GM18867 (cell line): ENCODE measurements around the gene RPH3AL.
"Not testable (repeated sequence)": the region's sequence is repeated elsewhere in the genome, so short reads cannot be mapped to it uniquely, and the experiment has no call there.

Experiments used
- ATAC-seq: cut with Tn5 transposase; IDR thresholded peaks from one replicate; pipeline ENCODE4 v1.9.1; 2021; ENCODE audit warnings: mild to moderate bottlenecking, moderate library complexity; ENCODE audit not compliant: unreplicated experiment

The RPH3AL gene

DNA sequence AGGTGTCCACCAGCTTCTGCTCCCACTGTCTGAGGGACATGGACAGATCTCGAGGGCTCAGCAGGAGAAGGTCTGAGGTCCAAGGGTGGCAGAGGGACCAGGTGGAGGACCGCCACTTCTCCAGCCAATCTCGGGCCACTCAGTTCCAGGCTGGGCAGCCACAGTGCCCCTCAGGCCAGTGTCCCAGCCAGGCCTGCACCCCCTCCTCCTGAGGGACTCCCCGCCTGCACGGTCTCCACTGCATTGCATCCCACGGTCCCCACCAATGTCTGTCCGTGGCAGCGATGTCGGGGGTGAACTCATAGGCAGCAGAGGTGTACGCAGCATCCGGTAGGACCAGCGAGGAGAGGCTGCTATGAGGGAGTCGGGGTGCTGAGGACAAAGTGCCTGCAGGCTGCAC is 107.0 kb downstream of the RPH3AL start:
- ATAC-seq: no peak

DNA sequence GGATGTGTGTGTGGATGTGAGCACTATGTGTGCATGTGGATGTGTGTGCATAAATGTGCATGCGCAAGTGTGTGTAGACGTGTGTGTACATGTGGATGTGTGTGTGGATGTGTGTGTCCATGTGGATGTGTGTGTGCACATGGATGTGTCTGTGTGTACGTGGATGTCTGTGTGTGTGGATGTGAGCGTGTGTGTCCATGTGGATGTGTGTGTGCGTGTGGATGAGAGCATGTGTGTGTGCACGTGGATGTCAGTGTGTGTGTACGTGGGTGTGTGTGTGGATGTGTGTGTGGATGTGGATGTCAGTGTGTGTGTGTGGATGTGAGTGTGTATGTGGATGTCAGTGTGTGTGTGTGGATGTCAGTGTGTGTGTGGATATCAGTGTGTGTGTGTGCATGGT is 107.6 kb downstream of the RPH3AL start:
- no peak for ATAC-seq

DNA sequence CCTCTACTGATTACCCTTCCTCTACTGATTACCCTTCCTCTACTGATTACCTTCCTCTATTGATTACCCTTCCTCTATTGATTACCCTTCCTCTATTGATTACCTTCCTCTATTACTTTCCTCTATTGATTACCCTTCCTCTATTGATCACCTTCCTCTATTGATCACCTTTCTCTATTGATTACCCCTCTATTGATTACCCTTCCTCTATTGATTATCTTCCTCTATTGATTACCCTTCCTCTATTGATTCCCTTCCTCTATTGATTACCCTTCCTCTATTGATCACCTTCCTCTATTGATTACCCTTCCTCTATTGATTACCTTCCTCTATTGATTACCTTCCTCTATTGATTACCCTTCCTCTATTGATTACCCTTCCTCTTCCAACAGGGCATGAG is 108.7 kb downstream of the RPH3AL start:
- ATAC-seq: not testable (repeated sequence)

DNA sequence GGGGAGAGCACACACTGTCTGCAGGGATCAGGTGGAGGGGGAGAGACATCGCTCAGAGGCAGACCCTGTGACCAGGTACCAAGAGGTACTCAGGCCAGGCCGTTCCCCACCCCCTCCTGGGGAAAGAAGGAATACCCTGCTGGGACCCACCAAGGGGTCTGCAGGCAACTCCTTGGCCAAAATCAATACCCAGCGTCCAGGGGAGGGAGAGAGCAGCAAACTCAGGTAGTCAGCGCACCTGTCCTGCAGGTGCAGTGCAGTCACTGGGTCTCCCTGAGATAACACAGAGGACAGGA is 113.7 kb downstream of the RPH3AL start:
- no peak for ATAC-seq

DNA sequence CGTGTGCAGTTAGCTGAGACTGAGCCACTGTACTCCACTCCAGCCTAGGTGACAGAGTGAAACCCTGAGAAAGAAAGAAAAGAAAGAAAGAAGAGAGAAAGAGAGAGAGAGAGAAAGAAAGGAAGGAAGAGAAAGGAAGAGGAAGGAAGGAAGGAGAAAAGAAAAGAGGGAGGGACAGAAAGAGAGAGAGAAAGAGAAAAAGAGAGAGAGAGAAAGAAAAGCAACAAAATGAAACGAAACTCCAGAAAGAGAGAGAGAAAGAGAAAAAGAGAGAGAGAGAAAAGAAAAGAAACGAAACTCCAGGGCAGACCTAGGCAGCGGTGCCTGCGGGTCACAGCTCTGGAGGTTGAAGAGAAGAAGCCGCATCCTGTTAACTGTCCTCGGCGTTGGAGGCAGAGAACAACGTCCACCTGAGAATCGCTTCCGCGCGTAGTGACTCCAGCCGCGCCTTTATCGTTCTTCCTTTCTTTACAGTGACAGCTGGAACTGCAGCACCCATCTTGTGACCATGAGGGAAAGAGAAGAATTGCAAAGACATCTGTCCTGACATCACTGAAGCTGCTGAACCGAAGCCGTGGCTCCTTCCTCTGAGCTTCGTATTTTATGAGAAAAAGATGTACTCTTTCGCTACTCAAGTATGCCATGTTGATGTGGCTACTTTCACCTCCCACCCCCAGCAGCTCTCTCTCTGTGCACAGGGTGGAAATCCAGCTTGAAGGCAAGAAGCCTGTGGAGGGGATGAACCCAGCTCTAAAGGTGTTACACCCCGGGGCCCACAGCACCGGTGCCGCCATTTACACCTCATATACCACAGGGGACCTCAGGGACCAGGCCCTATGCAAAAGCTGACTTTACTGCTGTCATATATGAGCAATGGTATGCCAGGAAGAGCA is 114.3 kb downstream of the RPH3AL start:
- ATAC-seq: no peak

DNA sequence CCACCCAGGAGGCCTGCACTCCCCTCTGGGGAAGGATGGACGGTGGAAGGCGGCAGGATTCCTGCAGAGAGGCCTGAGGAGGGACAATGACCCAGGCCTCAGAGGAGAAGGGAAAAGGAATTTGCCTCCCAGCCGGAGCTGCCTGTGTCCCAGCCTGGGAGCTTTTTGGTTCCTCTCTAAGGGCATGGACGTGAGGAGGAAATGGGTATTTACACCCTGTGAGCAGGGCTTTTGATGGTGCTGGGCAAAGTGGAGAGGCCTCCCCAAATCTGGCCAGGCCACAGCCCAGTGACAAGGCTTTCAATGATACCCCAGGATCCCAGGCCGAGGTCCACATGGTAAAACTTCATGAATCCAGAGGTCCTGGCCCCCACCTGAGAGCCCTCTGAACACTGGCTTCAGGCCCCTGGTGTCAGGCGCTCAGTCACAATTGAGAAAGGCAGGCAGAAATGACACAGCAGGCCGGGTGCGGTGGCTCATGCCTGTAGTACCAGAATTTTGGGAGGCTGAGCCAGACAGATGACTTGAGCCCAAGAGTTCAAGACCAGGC is 115.1 kb downstream of the RPH3AL start:
- no peak for ATAC-seq

DNA sequence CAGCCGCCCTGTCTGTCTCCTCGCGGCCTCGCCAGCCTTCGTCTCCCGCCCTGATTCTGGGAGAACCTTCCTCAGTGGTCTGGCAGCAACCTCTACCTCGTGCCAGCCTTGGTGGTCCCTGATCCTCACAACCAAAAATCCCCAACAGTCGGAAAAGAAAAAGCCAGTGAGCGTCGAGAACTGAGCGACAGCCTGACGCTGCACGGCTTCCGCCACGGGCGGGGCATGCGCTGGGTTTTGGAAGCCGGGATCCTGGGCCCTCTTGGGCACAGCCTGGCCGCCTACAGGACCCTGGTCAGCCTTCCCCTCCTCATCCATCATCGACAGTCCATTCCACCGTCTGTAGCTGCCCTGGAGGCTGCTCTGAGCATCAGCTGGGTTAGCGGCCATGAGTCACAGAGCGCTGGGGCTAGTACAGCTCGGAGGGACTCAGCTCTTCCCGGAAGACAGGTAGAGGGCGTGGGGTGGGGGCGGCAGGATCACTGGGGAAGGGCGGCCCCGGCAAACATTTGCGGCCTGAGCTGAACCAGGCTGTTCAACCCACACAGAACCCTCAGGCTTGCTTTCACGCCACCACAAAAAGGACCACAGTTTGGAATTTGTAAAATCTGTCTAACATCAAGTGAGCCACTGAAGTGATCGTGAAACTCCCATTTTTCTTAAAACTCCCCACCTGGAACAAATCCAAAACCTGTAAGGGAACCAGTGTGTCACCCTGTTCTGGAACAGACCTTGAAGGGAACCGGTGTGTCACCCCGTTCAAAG is 115.8 kb downstream of the RPH3AL start:
- no peak for ATAC-seq

DNA sequence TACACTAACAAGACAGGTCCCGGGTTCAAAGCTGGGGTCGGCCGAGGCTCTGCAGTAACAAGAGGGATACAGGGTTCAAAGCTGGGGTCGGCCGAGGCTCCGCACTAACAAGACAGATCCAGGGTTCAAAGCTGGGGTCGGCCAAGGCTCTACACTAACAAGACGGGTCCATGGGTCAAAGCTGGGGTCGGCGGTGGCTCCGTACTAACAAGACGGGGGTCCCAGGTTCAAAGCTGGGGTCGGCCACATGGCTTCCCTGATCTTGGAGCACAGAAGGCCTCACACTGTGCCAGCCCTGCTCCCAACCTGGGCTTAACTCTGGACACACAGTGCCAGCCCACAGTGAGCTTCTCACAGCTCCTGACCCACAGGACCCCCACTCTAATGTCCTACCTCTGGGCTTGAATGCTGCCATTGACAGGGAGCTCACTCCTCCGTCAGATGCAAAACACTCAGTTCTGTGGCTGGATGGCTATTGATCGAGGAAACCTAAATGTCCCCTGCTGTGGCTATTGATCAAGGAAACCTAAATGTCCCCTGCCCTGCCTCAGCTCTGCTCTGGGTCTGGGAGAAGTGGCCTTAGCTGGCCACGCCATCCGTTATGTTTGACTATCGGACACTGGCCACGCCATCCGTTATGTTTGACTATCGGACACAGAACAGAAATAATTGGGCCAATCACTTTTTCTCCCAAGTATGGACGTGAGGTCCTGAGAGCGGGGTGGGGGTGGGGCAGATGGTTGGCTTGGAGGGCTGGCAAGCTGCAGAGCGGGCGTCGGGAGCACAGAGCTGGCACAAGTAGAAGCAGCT is 116.6 kb downstream of the RPH3AL start:
- ATAC-seq: no peak

DNA sequence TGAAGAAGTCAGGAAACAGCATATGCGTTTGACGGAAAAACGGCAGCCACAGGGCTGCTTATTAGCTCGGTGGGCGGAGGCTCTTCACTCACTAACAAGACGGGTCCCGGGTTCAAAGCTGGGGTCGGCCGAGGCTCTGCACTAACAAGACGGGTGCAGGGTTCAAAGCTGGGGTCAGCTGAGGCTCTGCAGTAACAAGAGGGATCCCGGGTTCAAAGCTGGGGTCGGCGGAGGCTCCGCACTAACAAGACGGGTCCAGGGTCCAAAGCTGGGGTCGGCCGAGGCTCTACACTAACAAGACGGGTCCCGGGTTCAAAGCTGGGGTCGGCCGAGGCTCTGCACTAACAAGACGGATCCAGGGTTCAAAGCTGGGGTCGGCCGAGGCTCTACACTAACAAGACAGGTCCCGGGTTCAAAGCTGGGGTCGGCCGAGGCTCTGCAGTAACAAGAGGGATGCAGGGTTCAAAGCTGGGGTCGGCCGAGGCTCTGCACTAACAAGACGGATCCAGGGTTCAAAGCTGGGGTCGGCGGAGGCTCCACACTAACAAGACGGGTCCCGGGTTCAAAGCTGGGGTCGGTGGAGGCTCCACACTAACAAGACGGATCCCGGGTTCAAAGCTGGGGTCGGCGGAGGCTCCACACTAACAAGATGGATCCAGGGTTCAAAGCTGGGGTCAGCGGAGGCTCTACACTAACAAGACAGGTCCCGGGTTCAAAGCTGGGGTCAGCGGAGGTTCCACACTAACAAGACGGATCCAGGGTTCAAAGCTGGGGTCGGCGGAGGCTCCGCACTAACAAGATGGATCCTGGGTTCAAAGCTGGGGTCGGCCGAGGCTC is 117.4 kb downstream of the RPH3AL start:
- not testable (repeated sequence) for ATAC-seq

DNA sequence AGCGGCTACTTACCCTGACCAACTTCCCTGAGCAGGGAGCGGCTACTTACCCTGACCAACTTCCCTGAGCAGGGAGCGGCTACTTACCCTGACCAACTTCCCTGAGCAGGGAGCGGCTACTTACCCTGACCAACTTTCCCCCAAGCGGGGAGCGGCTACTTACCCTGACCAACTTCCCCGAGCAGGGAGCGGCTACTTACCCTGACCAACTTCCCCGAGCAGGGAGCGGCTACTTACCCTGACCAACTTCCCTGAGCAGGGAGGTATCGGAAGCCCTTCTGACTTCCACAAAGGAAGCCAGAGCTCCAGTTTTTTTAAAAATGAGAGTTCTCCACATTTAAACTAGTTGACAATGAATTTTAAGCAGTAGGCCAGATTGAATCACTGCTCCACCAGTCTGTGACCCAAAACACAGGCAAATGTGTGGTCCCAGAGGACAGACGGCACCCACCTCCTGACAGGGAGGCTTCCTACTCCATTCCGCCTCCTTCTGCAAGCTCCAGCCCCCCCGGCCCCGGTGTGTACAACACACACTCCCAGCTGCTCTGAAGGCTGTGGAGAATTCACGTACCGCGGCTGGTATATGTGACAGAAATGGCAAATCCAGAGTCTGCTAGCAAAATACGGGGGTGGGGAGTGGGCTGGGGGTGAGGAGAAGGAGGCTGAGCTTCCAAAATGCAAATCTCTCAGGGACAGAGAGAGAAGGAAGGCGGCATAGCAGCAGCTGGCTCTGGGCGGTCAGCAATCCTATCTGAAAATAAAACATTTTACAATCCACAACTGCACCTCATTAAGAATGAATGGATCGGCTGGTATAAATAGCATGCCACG is 118.2 kb downstream of the RPH3AL start:
- ATAC-seq: not testable (repeated sequence)

DNA sequence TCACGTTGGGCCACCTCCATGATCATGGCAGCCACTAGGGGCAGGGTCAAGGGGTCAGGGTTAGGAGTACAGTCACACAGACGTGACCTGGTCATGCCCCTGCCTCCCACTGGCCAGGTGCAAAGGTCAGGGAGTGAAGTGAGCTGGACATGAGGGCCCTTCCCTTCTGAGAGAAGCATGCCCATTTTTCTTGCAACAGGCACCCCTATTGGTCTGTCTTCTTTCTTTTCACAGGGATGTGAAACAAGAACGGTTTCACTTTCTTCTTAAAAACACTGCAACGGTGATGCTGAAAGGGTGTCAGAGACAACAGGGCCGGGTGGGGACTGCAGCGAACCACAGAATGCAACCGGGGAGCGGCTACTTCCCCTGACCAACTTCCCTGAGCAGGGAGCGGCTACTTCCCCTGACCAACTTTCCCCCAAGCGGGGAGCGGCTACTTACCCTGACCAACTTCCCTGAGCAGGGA is 119.1 kb downstream of the RPH3AL start:
- no peak for ATAC-seq

DNA sequence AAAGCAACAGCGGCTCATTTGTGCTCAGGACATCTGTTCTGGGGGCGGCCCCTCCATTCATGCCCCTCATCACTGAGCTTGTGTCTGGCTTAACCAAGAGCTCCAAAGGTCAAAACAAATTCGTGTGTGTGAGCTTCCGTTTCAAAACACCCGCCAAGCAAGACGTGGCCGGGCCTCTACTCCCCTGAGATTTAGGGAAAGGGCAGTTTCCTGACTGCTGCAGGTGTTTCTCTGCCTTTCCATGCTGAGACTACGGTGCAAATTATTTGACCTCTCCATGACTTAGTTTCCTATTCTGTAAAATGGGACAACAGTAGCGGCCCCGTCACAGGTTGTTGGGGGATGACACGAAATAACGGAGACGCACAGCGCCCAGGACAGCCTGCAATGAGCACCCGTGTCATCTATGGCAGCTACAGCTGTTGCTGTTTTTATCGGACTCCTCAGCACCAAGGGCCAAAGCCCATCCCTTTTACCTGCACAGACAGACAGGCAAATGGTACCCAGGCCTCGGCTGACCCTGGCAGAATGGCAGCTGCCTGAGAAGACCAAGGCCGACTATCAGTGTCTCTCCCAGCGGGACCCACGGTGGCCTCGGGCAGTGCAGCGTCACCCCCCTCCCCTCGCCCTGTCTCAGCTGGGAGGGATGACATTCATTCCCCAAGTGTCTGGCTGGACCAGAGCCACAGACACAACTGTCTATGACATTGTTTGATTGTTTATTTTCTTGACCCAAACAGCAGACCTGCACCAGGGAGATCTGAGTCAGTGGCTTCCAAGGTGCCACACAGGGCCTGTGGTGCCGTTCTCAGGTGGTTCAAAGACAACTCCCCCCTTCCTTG is 120.4 kb downstream of the RPH3AL start:
- ATAC-seq: no peak

DNA sequence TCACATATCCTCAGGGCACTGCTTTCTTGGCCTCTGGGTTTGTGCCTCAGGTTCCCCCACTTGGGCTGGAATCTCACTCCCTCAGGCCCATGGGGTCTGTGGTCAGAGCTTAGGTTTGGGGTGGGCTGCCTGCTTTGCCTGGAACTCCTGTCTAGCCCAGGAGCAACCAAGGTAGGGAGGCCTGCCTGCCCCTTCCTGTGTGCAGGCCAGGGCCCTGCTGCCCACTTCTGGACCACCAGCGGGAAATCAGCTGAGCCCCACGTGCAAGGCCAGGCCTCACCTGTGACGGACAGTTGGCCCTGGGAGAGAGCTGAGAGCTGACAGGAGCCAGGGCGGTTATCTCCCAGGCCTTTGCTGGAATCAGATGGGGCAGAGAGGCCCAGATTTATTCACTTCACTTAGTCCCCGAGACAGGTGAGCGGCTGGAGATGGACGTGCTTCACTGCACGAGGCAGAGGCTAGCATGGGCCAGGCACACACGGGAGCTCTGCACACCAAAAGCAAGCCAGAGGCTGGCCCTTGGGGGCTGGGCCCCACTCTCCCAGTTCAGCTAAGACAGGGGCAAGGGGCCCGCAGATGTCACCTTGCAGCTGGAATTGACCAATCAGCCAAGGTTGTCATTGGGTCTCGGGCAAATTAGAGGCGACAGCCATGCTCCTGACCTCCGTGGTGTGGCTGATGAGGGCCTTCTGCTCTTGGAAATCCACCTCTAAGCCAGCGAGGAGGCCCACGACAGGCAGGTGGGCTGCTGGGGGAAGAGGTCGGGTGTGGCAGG is 121.2 kb downstream of the RPH3AL start:
- no peak for ATAC-seq

DNA sequence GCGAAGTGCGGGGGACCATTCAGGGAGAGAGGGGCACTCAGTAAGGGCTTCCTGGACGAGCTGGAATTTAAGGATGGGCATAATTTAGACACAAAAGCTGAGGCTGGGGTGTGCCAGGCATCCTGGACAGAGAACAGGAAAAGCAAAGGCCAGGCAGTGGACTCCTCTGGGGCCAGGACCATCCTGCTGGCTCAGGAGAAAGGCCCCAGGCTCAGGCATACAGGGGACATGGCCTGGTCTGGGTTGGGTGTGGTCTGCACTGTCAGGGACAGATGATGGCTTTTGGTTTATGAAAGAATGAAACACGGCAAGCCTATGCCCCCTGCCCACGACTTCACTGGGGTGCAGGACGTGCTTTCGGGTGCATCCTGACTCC is 122.2 kb downstream of the RPH3AL start:
- no peak for ATAC-seq

DNA sequence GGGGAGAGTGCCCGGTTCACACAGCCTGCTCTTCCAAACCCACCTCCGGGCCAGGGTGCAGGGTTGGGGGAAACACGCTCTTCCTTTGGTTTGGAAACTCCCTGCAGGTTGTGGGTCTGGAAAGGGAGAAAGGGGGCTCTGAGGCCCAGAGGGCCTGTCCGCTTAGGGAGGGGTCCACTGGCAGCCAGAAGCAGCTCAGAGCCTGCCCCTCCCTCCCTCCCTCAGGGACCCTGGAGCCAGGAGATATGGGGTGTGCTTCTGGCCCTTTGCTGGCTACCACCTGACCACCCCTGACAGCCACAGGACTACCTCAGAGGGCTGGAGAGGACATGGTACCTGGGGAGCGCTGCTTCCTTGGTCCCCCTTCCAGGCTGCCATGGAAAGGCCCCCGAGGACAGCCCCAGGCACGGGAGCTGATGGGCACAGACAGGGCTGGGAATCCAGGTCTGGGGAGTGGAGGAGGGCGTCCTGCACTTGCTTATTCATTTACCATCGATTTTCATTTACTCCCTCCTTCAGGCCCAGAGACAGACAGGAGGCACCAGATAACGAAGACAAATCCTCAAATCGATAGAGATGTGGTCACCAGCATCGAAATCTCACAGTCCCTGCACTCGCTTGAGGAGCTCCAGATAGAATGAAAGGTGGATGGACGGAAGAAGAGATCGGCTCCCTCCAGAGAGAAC is 122.8 kb downstream of the RPH3AL start:
- no peak for ATAC-seq

DNA sequence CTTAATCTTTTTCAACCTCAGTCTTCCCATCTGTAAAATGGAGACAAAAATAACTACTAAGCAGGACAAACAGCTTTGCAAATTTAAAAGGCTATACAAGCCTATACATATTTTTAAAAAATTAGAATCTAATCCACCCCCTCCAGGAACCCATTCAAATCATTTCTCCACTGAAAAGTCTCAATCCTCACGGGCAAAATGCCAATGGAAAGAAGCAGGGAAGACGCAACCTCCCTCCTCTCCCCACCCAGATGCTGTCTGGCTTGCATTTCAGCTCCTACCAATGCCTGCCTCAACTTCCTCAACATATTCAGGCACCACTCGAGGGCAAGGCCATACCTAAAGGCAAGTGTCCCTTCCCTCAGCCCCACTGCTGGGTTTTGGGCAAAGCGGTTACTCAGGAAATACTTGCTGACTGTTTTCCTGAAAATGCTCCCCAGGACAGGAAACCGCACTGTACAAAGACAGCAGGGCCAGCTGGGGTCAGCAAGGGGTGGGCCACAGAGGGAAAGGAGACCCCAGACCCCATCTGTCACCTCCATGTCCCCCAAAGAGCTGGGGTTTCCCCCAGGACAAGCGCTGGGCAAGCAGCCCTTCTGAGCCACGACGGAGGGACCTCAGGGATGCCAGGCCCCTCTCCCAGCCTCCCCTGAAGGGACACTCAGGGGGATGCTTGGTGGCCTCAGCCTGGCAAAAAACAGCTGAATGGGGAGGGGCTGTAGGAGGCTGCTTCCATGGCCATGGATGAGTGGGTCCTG is 123.5 kb downstream of the RPH3AL start:
- ATAC-seq: no peak
